ENCODE results near the gene TCF7.

The TCF7 gene

GRCh38 chr5:134099939-134100282 lies 14.6 kb upstream of the TCF7 start:
- H3K27ac ChIP-seq = no peak overlapping the region
- TF ChIP-seq ZFX (IDR thresholded peaks at IDR 0.05; ENCODE audit: borderline replicate concordance) (no peak), CTCF (IDR thresholded peaks at IDR 0.05) (no peak)

- no peak overlapping the region for H3K27ac ChIP-seq
Measured at GRCh38 chr5:134100283-134101091, 14.0 kb upstream of the TCF7 start.

GRCh38 chr5:134101686-134102439 lies 12.6 kb upstream of the TCF7 start:
- TF ChIP-seq ZFX (IDR thresholded peaks at IDR 0.05; ENCODE audit: borderline replicate concordance) = no peak
- peak; percentile 96 for TF ChIP-seq CTCF (IDR thresholded peaks at IDR 0.05)
- H3K27ac ChIP-seq = no peak overlapping the region

More at GRCh38 chr5:134100283-134101091, 14.0 kb upstream of the TCF7 start:
- no peak for TF ChIP-seq ZFX (IDR thresholded peaks at IDR 0.05; ENCODE audit: borderline replicate concordance)
- no peak for TF ChIP-seq CTCF (IDR thresholded peaks at IDR 0.05)

- no peak for TF ChIP-seq ZFX (IDR thresholded peaks at IDR 0.05; ENCODE audit: borderline replicate concordance)
- no peak for TF ChIP-seq CTCF (IDR thresholded peaks at IDR 0.05)
- H3K27ac ChIP-seq = no peak overlapping the region
Measured at GRCh38 chr5:134103397-134103796, 11.1 kb upstream of the TCF7 start.

- no peak overlapping the region for H3K27ac ChIP-seq
- TF ChIP-seq ZFX (IDR thresholded peaks at IDR 0.05; ENCODE audit: borderline replicate concordance) (no peak), CTCF (IDR thresholded peaks at IDR 0.05) (no peak)
Measured at GRCh38 chr5:134103998-134104654, 10.4 kb upstream of the TCF7 start.

GRCh38 chr5:134106991-134107701 lies 7.3 kb upstream of the TCF7 start:
- no peak overlapping the region for H3K27ac ChIP-seq
- no peak for TF ChIP-seq CTCF (IDR thresholded peaks at IDR 0.05)
- no peak for TF ChIP-seq ZFX (IDR thresholded peaks at IDR 0.05; ENCODE audit: borderline replicate concordance)

Measured in 22Rv1 (cell line).